Gastrocnemius medialis (tissue), 4 donors: ENCODE data around the gene CACNA2D2.

Experiments
- POLR2A ChIP-seq, 2 donors: fragments of 450-650 bp; IDR thresholded peaks; one replicate each; pipeline ENCODE4 v1.6.1; 2017; ENCODE audit warnings: antibody characterized with exemption in 2 of 2, mild to moderate bottlenecking in 2 of 2, moderate library complexity in 2 of 2
- TF ChIP-seq, protein P1 (sequence below), 5 experiments: fragments of 450-650 bp in 3 of 5; fragments of 200-600 bp in 2 of 5; sonication (generic) in 2 of 5; IDR thresholded peaks in 4 of 5; conservative IDR thresholded peaks in 1 of 5; 1 replicate in 4 of 5; 2 replicates in 1 of 5; pipeline ENCODE4 v1.5.1; 2016 to 2019; ENCODE audit warnings: antibody characterized with exemption in 5 of 5, mild to moderate bottlenecking in 3 of 5, moderate library complexity in 3 of 5

GRCh38 chr3:50355829-50356552 lies 147.4 kb downstream of the CACNA2D2 start:
- TF ChIP-seq, protein P1, sequence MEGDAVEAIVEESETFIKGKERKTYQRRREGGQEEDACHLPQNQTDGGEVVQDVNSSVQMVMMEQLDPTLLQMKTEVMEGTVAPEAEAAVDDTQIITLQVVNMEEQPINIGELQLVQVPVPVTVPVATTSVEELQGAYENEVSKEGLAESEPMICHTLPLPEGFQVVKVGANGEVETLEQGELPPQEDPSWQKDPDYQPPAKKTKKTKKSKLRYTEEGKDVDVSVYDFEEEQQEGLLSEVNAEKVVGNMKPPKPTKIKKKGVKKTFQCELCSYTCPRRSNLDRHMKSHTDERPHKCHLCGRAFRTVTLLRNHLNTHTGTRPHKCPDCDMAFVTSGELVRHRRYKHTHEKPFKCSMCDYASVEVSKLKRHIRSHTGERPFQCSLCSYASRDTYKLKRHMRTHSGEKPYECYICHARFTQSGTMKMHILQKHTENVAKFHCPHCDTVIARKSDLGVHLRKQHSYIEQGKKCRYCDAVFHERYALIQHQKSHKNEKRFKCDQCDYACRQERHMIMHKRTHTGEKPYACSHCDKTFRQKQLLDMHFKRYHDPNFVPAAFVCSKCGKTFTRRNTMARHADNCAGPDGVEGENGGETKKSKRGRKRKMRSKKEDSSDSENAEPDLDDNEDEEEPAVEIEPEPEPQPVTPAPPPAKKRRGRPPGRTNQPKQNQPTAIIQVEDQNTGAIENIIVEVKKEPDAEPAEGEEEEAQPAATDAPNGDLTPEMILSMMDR (IDR thresholded peaks at IDR 0.05 in 4 of 5, conservative IDR thresholded peaks at IDR 0.05 in 1 of 5), result no peak
- TF ChIP-seq POLR2A (IDR thresholded peaks at IDR 0.05), result no peak
